Measurements from ENCODE around the gene ZNF783. TPM values are rescaled to one million over a fixed set of nuclear protein-coding genes. Genes with fewer than 3 reads are reported as not detected.

Gene ZNF783
- polyA plus RNA-seq (4.2 to 6.0 TPM (median 5.0 TPM) in 3 replicates), polyA minus RNA-seq (4.0 to 5.4 TPM (median 4.8 TPM) in 3 replicates)
- polyA plus RNA-seq (2011; ENCODE audit: low read depth): 3.2 TPM
- 2.2 and 2.5 TPM in 2 replicates for polyA plus RNA-seq (2011; cell fraction: cytosol; rRNA removed)
- 17.2 and 24.1 TPM in 2 replicates for polyA plus RNA-seq (2011; cell fraction: nucleus; rRNA removed)
- polyA plus RNA-seq (2012; ENCODE audit: low replicate concordance): 3.8 and 3.9 TPM in 2 replicates
- polyA minus RNA-seq (2011; cell fraction: cytosol; rRNA and poly(A)+ RNA removed): 3.6 TPM
- 6.8 and 8.3 TPM in 2 replicates for polyA minus RNA-seq (2011; cell fraction: nucleus; rRNA and poly(A)+ RNA removed)

DNA sequence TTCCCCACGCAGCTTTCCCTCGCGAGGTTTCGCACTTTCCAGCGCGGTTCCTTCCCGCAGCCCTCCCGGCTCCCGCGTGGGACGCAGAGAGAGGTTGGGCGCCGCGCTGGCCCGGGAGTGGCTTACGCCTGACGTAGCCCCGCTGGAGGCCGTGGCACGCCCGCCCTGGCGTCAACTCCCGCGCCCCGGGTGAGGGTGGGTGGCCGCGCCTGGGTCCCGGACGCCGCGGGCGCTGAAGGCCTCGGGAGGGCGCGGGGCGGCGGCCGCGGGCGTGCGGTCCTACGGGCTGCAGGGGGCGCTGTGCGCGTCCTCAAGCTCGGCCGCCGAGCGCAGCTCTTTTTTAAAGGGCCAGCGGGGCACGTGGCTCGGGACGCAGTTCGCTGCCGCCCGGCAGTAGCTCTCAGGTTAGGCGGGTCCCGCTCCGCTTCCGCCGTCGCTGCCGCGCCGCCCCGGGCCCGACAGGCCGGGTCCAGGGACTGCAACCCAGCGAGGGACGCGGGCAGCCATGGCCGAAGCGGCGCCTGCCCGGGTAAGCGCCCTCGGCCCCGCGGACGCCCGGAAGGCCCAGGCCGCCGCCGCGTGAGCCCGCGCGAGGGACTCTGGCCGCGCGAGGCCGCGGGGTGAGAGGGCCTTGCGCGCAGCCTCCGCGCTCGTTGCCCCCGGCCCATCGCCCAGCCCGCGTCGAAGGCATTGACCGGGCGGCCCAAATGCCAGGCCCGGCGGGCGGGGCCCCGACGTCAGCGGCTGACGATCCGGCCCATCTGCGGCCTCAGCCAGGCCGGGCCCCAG is at the start of gene ZNF783:
ZNF783 (plus strand) TSS at position 368 of the 789 bp plus-strand sequence; CDS start at position 506, 138 bp downstream.
- Histone ChIP-seq H2AFZ (ENCODE audit: control insufficient read depth, low read length) (peak within 1 kb of the TSS; percentile 77), H3K9me3 (ENCODE audit: control insufficient read depth, low read depth, low read length) (no peaks in the 10 kb centered on the region), H3K9me1 (ENCODE audit: control insufficient read depth, extremely low read depth, insufficient read depth, low read length) (no peaks in the 10 kb centered on the region), H3K4me1 (ENCODE audit: control insufficient read depth, extremely low read depth, insufficient read depth, low read length) (peaks cover 23% of the 10 kb centered on the region), H3K4me2 (ENCODE audit: control insufficient read depth, extremely low read depth, insufficient read depth, low read depth, low read length) (peak within 1 kb of the TSS; percentile 85), H3K27me3 (ENCODE audit: control insufficient read depth, extremely low read depth, insufficient read depth, low read length) (no peaks in the 10 kb centered on the region), H3K4me3 (ENCODE audit: control insufficient read depth in 2 of 3, extremely low read depth in 1 of 3, insufficient read depth in 2 of 3, low read depth in 1 of 3, low read length in 3 of 3) (peak within 1 kb of the TSS; percentile 45 to 78 (median 76)), H3K79me2 (ENCODE audit: control insufficient read depth, insufficient read depth, low read length) (peaks cover 4% of the 10 kb centered on the region), H3K9ac (ENCODE audit: control insufficient read depth, extremely low read depth, insufficient read depth, low read length) (peak within 1 kb of the TSS; percentile 84), H4K20me1 (ENCODE audit: control insufficient read depth, extremely low read depth, insufficient read depth, low read length) (no peaks in the 10 kb centered on the region), H3K27ac (ENCODE audit: control insufficient read depth, insufficient read depth, low read length) (peak within 1 kb of the TSS; percentile 74), H3K36me3 (ENCODE audit: control insufficient read depth in 2 of 2, extremely low read depth in 1 of 2, insufficient read depth in 2 of 2, low read length in 2 of 2) (peaks cover 7 to 16% of the 10 kb centered on the region in 2 experiments)
- dilution Hi-C loops (cut with MboI; ENCODE audit: extremely low pct_ligation_motif_present, low sequenced_read_pairs): no loop called here
- DNase-seq (ENCODE audit: low read depth, low spot score) (no peak), FAIRE-seq (no peak)
- TF ChIP-seq, protein P1, sequence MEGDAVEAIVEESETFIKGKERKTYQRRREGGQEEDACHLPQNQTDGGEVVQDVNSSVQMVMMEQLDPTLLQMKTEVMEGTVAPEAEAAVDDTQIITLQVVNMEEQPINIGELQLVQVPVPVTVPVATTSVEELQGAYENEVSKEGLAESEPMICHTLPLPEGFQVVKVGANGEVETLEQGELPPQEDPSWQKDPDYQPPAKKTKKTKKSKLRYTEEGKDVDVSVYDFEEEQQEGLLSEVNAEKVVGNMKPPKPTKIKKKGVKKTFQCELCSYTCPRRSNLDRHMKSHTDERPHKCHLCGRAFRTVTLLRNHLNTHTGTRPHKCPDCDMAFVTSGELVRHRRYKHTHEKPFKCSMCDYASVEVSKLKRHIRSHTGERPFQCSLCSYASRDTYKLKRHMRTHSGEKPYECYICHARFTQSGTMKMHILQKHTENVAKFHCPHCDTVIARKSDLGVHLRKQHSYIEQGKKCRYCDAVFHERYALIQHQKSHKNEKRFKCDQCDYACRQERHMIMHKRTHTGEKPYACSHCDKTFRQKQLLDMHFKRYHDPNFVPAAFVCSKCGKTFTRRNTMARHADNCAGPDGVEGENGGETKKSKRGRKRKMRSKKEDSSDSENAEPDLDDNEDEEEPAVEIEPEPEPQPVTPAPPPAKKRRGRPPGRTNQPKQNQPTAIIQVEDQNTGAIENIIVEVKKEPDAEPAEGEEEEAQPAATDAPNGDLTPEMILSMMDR (optimal IDR thresholded peaks at IDR 0.05 in 1 of 3, IDR thresholded peaks at IDR 0.05 in 1 of 3, conservative IDR thresholded peaks at IDR 0.05 in 1 of 3; ENCODE audit: extremely low read depth in 1 of 3, insufficient read depth in 2 of 3, low read length in 3 of 3): peak; percentile 39 to 76 (median 71)
- TF ChIP-seq EZH2 (IDR thresholded peaks at IDR 0.05; ENCODE audit: low read length): no peak

DNA sequence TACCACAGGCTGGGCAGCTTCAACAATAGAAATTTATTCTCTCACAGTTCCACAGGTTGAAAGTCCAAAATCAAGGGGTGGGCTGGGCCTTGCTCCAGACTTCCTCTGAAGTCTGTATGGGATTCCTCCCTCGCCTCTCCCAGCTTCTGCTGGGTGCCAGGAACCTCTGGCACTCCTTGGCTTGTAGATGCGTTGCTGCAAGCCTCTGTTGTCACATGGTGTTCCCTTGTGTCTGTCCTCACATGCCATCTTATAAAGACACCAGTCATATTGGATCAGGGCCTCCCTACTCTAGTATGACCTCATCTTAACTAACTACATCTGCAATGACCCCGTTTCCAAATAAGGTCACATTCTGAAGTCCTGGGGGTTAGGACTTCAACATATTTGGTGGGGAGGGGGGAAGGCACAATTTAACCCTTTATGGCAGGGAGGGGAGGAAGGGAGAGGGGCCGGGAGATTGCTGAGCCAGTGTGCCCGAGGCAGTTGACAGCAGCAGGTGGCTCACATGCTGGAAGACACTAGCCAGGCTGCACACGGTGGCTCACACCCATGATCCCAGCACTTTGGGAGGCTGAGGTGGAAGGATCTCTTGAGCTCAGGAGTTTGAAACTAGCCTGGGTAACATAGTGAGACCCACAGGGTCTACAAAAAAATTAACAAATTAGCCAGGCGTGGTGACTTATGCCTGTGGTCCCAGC is 47.8 kb upstream of the ZNF783 start:
- TF ChIP-seq, protein P1 (optimal IDR thresholded peaks at IDR 0.05 in 1 of 3, IDR thresholded peaks at IDR 0.05 in 1 of 3, conservative IDR thresholded peaks at IDR 0.05 in 1 of 3; ENCODE audit: extremely low read depth in 1 of 3, insufficient read depth in 2 of 3, low read length in 3 of 3): no peak
- no peak for TF ChIP-seq EZH2 (IDR thresholded peaks at IDR 0.05; ENCODE audit: low read length)
- no peak for DNase-seq (ENCODE audit: low read depth, low spot score)
- no peaks in the 10 kb centered on the region for H3K79me2 ChIP-seq (ENCODE audit: control insufficient read depth, insufficient read depth, low read length)
- no peak for FAIRE-seq
- no peaks in the 10 kb centered on the region for H3K9me3 ChIP-seq (ENCODE audit: control insufficient read depth, low read depth, low read length)
- H3K4me1 ChIP-seq (ENCODE audit: control insufficient read depth, extremely low read depth, insufficient read depth, low read length): peaks cover 6% of the 10 kb centered on the region
- H3K36me3 ChIP-seq (ENCODE audit: control insufficient read depth in 2 of 2, extremely low read depth in 1 of 2, insufficient read depth in 2 of 2, low read length in 2 of 2): peaks cover 64 to 69% of the 10 kb centered on the region in 2 experiments
- H3K9me1 ChIP-seq (ENCODE audit: control insufficient read depth, extremely low read depth, insufficient read depth, low read length): peaks cover 3% of the 10 kb centered on the region
- H2AFZ ChIP-seq (ENCODE audit: control insufficient read depth, low read length): no peak overlapping the region
- no peak overlapping the region for H3K4me2 ChIP-seq (ENCODE audit: control insufficient read depth, extremely low read depth, insufficient read depth, low read depth, low read length)
- no peak overlapping the region for H3K9ac ChIP-seq (ENCODE audit: control insufficient read depth, extremely low read depth, insufficient read depth, low read length)
- H3K4me3 ChIP-seq (ENCODE audit: control insufficient read depth in 2 of 3, extremely low read depth in 1 of 3, insufficient read depth in 2 of 3, low read depth in 1 of 3, low read length in 3 of 3): no peak overlapping the region
- H3K27me3 ChIP-seq (ENCODE audit: control insufficient read depth, extremely low read depth, insufficient read depth, low read length): no peaks in the 10 kb centered on the region
- no peak overlapping the region for H3K27ac ChIP-seq (ENCODE audit: control insufficient read depth, insufficient read depth, low read length)
- dilution Hi-C loops (cut with MboI; ENCODE audit: extremely low pct_ligation_motif_present, low sequenced_read_pairs): no loop called here
- H4K20me1 ChIP-seq (ENCODE audit: control insufficient read depth, extremely low read depth, insufficient read depth, low read length): peaks cover 4% of the 10 kb centered on the region
